NCI-H446 treated with DMSO at 0.1 percent for 48 hours (cell line): ENCODE results near the gene GGTA1.
"Not testable (repeated sequence)": the region's sequence is repeated elsewhere in the genome, so short reads cannot be mapped to it uniquely, and the experiment has no call there.

Experiments
- DNase-seq: peaks from one replicate; lab custom pipeline; 2025; lab: John Stamatoyannopoulos, UW

The GGTA1 gene

DNA sequence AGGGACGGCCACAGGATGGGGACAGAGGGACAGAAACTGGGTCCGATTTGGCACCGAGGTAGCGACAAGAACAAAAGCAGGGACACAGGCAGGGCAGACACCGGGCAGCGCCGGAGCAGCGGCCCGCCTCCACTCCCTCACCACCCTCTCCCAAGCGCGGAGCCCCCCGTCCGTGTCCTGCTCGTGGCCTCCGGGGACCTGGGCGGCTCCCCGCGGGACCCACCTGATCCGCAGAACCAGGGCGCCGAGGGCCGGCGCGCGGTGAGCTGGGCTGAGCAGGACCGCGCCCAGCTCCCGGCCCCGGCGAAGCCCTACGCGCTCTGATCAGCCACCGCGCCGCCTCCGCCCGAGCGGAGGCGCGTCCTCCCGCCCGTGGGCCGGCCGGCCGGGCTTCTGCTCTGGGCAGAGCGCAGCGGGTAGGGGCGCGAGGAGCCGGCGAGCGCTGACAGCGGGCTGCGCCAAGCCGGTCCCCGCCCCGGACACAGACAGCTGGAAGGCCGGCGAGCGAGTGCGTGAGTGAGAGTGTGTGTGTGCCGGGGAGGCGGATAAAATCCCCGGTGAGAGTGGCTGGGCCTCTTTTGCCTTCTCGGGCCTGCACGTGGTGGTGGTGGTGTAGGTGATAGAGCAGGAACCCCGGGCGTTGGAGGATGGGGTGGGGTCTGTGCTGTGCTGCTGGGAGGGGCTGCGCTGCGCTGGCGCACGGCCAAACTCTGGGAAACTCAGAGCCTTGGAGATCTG, at the start of gene GGTA1:
Gene GGTA1, minus strand, starts transcription at position 418 of the 738 bp plus-strand sequence. CDS start 31,922 bp downstream, outside the sequence.
- no peak for DNase-seq

DNA sequence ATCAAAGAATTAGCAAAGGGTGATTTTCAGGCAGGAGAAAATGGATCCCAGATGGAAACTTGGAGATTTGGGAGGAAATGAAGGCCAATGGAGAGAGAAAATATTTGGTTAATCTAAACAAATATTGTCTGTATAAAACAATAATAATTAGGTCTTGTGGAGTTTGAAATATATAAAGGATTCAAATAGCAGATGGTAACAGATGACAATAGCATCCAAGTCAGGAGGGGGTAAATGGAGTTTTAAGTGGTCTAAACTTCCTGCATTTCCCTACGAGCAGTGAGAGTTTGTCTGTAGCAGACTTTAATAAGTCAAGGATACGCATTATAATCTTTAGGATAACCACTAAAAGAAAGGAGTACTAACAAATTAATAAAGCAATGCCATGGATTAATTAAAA, 49.0 kb upstream of the GGTA1 start:
- DNase-seq: no peak

DNA sequence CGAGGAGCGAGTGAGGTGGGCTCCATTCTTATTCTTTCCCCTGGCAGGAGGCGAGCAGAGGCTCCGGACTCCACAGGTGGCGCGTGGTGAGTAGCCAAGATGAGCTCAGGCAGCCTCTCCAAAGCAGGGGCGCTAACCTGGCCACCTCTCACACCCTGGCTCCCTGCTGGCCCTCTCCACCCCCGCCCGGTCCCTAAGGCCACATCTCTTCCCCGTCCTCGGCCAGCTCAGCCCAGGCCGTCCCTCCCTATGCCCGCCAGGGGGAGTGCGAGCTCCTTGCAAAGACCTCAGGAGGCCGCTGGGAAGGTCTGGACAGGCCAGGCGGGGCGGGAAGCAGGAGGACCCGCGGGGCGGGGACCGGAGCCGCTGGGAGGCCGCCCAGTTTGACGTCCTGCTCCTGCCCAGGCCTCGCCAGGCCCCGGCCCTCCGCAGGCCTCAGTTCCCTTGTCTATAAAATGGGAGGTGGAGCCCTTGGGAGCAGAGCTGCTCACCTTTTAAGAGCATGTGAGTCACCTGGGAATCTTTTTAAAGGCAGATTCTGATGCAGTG, 46.3 kb upstream of the GGTA1 start:
- DNase-seq: peak; percentile 51

DNA sequence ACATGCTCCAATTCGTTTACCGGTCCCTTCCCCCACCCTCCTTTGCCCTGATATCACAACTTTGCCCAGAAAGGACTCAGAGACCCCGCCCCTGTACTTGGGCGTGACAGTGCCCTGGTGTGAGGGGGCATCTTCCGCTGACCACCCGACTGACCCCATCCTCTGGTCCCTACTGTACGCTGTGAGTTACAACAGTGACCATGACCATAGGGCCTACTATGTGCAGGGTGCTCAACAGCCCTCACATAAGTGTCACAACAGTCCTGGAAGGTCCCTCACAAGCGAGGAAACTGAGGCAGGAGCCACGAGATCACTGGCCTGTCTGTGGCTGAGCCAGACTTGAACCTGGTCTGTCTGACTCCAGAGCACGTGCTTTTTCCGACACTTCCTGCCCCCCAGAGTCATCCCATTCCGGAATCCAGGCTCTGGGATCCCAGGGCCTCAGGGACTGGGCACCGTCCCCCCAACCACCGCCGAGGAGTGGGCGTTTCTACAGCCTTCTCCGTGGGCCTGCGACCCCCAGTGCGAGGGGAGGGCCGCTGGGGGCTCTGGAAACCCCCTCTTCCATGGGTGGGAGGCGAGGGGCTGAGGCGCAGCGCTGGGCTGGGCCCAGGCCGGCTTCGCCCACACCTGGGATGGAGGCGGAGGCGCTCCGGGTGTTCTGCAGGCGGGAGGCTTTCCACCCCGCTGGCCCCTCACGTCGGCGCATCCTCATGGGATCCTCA, 45.7 kb upstream of the GGTA1 start:
- no peak for DNase-seq

DNA sequence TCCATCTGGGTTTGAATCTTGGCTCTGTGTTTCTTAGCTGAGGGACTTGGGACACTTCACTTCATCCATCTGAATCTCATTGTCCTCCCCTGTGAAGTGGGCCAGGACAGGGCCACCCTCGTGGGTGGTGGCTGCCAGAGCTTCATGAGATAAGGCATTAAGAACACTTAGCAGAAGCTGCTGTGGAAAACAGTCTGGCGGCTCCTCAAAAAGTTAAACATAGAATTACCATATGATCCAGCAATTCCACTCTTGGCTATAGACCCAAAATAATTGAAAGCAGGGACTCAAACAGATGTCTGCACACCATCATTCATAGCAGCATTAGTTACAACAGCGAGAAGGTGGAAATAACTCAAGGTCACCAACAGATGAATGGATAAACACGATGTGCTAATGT, 42.4 kb upstream of the GGTA1 start:
- no peak for DNase-seq

DNA sequence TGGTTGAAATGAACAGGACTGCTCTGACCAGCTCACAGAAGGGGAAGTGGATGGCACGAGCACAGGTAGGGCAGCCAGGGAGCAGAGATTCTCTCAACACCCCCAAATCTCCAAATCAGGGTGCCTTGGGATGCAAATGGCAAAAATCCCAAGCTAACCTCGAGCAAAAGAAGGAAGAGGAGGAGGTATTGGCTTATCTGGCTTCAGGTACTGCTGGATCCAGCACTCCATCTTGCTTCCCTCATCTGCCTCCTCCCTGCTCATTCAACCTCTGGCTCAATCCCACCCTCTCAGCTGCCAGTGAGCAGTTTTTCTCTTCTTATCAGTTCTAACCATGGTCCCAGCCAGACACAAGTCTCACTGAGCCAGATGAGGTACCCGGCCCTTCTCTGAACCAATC, 41.6 kb upstream of the GGTA1 start:
- DNase-seq: no peak

DNA sequence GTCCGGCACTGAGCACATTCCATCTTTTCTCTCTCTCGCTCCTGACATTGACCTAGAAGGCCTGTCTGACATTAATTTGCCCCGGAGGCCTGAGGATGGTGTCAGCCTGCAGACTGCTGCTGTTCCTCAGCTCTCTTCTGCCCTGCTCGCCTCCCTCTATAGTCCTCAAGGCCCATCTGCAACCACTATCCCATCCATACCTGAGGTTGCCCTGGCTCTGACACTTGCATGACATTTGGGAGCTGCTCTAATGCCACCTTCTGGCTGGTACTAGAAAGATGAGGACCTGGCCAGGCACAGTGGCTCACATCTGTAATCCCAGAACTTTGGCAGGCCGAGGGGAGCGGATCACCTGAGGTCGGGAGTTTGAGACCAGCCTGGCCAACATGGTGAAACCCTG, 38.6 kb upstream of the GGTA1 start:
- DNase-seq: no peak

DNA sequence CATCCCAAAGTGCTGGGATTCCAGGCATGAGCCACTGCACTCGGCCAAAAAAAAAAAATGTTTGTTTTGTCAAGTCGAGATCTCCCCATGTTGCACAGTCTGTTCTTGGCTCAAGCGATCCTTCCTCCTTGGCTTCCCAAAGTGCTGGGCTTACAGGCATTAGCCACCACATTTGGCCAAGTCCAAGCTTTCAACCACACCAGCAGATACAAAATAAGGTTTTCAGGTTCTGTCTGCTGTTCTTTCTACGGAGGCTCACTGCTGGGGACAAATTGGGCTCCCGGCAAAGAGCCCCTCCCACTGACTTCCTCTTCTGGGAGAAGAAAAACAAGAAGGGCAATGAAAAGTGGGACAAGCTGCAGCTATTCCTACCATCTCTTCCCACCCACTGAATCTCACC, 37.6 kb upstream of the GGTA1 start:
- DNase-seq: no peak

DNA sequence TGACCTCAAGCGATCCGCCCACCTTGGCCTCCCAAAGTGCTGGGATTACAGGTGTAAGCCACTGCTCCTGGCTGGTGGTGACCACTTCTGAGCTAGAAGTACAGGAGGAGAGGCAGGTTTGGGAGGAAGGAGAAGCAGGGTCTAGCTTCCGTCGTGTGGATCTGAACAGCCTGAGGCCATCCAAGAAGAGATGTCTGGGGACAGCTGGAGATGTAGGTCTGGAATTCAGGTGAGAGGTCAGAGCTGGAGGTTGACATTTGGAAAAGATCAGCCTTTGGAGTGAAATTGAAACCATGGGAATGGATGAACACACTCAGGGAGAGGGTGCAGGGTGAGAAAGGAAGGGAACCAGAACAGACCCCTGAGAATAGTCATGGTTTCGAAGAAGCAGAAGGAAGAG, 33.2 kb upstream of the GGTA1 start:
- DNase-seq: no peak

DNA sequence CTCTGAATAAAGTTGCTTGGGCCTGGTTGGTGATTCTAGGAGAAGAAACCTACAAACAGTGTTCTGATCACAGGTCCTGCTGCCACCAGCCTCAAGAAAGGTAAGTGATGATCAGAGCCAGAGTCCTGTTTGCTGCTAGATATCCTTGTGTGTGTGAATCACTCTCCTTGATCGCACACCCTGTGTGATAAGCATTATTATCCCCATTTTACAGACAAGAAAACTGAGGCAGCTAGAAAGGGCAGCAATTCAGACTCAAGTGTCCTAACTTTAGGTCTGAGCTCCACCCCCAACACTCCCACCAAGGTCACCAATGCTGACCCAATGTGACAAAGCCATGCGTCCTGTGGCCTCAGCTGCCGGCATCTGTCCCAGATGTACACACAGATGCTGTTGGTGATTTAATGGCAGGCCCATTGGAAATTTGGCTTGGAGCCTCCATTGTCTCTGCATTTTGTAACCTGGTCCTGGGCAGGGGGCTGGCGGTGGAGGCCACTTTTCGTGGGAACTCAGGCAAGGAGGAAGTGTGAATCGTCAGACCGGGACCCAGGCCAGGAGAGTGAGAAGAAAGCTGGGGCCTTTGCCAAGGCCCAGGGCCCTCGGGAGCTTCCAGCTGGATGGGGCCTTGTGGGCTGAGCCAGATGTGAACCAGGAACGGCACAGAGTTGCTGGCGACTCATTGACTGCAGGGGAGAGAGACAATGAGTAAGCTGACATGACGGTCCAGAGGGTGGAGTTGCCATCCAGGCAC, 29.8 kb upstream of the GGTA1 start:
- peak; percentile 58 for DNase-seq

DNA sequence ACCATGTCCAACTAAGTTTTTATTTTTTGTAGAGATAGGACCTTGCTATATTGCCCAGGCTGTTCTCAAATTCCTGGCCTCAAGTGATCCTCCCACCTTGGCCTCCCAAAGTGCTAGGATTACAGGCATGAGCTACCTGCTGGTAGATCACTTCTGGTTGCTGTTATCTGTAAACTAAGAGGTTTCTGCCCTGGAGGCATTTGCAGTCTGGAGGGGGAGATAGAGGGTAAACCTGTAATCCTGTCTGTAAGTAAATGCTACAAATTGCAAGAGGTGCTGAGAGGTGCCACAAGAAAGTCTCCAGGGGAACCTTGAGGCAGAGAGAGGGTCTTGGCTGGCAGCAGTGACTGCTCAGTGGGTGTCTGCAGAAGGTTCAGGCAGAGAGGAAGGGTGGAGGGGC, 29.0 kb upstream of the GGTA1 start:
- DNase-seq: no peak

DNA sequence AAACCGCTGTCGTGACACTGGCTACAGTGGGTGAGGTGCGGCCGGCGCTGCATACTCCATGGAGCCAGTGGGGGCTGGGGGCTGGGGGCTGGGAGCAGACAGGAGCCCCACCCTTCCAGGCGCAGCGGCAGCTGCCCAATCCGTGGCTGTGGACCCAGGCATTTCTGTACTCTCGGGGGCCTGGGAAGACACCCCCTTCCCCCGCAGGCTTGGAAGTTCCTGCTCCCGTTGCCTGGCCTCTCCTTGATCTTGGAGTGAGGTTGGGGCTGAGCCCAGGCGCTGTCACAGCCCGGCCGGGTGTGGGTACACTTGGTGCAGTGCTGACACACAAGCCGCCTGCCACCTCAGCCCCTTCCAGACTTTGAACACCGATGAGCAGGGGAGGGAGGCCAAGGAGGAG, 27.7 kb upstream of the GGTA1 start:
- DNase-seq: no peak

DNA sequence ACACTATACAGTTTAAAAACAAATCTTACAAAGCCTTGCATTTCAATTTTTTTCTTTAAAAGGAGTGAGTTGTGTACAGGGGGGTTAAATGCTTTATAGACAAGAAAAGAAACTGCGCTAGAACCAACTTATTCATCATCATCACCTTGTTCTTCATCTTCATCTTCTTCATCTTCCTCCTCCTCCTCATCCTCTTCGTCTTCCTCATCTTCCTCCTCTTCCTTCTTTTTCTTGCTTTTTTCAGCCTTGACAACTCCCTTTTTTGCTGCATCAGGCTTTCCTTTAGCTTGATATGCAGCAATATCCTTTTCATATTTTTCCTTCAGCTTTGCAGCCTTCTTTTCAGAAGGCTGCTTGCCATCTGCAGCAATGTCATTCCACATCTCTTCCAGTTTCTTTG, 20.0 kb upstream of the GGTA1 start:
- not testable (repeated sequence) for DNase-seq

DNA sequence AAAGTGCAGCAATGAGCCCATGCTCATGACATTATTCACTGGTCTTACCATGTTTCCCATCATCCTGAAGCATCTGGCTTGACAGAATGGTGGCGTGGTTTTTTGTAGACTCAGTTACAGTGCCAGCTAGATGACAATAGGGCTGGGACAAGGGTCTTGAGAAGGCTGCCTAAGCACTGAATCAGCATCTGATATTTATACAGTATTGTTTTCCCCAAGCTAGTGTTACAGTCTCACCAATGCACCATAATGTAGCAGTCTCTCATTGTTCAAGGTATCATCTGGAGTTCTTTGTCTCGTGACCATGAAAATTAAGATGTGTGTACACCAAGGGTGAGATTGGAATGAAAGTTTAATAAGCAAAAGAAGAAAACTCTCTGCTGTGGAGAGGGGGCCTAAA, 19.0 kb upstream of the GGTA1 start:
- no peak for DNase-seq

DNA sequence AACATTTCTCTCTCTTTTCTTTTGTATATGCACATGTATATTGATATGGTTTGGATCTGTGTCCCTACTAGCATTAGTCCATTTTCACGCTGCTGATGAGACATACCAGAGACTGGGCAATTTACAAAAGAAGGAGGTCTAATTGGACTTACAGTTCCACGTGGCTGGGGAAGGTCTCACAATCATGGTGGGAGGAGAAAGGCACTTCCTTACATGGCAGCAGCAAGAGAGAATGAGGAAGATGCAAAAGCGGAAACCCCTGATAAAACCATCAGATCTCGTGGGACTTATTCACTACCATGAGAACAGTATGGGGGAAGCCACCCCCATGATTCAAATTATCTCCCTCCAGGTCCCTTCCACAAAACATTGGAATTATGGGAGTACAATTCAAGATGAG, 13.5 kb upstream of the GGTA1 start:
- not testable (repeated sequence) for DNase-seq

DNA sequence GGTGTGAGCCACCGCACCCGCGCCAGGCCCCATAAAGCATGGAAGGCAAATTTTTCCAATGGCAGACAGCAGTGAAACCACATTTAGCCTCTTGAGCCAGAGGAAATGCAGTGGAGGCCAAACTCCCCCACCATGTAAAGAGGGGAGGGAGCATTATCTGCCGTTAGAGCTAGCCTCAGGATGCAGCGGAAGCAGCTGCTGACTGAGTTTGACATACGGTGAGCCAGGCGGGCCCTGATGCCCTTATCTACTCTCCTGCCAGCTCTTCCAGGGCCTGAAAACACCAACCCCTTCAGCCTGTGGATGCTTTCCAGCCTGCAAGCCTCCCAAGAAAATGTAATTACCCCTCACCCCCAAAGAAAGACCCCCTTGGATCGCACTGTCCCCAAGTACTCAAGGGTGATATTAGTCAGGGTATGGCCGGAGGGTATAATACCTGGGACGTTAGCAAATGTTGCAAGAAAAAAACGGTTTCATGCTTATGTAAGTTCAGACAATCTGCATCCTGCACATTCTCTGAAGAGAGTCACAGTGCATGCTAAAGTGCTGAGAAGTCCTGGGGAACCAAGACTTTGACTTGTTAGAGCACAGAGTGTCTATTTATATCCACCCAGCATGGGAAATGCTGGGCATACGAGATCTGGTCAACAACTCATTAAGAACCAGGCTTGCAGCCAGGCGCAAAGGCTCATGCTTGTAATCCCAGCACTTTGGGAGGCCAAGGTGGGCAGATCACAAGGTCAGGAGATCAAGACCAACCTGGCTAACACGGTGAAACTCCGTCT, 11.3 kb upstream of the GGTA1 start:
- DNase-seq: no peak

DNA sequence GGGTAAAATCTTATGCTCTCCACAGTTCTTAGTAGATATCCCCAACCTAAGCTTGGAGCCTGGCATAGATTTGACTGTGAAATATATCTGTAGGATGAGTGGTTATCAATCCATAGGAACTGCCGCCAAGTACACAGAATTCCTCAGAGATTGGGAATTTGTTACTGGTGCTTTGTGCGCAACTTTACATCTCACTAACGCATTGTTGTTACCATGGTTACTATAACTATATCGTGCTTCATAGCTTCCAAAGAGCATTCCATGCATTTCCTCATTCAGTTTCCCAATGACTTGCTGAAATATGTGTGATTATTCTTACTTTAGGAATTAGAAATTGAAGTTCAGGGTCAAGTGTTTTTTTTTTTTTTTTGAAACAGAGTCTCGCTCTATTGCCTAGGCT, 9.5 kb upstream of the GGTA1 start:
- DNase-seq: no peak

DNA sequence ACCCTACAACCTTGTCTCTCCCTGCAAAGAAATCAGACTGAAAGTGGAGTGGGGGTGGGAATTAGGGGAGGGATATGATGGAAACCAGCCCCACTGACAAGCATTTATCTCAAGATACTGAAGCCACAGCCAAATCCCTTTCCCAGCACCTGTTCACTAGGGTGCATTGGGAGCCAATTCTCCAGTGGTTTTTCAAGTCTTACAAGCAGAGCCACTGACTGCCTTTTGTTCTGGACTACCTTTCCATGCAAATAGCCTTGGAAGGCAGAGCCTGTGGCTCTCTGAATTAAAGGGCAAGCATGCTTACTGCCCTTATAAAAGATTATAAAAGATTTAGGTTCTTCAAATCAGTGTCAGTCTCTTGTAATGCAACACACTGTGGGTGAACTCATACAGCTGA, 8.8 kb upstream of the GGTA1 start:
- DNase-seq: no peak

DNA sequence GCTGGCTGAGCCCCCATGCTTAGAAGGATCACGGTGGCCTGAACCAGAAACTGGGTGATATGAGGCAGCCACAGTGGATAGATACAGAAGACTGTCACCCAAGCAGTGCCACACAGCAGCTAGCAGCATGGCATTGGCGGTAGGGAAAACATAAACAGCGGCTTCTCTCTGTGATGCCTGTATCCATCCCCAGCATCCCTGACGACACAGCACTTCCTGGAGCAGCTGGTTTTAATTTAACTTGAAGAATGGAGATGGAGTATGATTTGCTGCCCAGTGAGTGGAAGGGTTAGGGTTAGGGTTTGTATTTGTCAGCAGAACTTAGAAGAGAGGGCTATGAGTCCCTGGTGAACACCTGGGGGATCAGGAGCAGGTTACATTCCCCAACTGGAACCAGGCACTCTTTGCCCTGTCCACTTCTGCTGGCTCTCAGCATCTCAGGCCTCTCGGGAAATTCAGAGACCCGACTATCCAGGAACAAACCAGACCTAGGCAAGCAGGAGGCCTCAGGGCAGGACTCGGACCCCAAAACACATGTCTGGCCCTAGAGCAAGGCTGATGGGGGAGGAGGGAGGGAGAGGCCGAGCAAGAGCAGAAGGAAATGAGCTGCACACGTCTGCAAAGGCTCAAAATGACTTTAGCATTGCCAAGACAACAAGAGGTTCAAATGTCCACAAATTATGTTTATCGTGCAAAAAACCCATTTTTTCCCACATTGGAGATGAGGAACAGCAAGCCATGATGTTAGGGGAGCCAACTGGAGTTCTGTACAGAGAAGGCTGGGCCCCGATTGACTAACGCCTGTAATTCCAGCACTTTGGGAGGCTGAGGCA, 6.5 kb upstream of the GGTA1 start:
- no peak for DNase-seq

DNA sequence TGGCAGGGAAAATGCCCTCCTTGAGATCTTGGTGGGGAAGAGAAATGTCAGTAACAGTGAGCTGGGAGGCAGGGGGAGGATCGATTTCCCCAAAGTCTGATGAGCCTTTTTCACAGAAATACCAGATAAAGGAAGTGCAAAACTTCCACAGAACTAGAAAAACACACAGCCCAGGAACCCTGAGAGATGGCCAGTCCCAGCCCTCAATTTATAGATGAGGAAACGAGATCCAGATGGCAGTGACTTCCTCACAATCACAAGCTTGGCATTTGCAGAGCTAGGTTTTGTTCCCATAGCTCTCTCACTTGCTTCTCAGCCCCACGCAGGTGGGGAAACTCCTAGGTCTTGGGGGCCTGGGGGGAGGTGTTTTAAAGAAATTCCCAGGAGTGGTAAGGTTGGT, 3.8 kb upstream of the GGTA1 start:
- no peak for DNase-seq

DNA sequence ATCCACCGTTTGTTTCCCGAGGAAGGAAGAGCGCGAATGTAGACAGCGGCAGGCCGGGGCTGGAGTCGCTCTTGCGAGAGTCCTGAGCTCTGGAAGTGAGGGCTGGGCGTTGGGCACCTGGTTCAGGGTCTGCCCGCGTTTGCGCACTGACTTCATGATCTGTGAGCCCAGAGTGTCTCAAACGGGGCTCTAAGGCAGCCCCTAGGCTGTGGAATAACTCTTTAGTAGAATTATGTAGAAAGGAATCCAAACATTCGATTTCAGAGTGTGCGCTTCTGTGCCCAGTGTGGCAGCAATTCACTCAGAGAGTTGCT, 478 bp upstream of the GGTA1 start:
- DNase-seq: no peak

DNA sequence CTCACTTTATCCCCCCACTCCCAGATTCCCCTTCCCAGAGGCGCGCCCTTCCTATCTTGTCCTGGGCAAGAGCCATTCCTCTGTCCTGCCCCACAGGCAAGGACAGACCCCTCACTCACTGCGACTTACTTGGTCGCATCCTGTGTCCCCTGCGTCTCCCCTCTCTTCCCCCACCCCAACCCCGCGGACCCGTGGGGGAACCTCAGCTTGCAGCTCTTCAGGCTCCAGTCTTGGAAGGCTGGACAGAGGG, 542 bp downstream of the GGTA1 start:
- DNase-seq: no peak
